SU-DHL-6 (cell line): ENCODE results near the gene PDGFB.

ENCODE experiments used
- H2AFZ ChIP-seq: fragments of 200-600 bp; sonication (generic); 2 replicates; pipeline ENCODE4 v1.6.1; 2014; ENCODE audit warnings: low read depth, mild to moderate bottlenecking, moderate library complexity, mixed read lengths, antibody characterized with exemption, low read length; ENCODE audit not compliant: severe bottlenecking
- H3F3A ChIP-seq: fragments of 200-600 bp; shearing (Covaris generic); 2 replicates; pipeline ENCODE4 v1.6.0; 2016; ENCODE audit warnings: antibody characterized with exemption, mild to moderate bottlenecking; ENCODE audit not compliant: insufficient read depth
- H3K27ac ChIP-seq: fragments of 200-600 bp; sonication (generic); 2 replicates; pipeline ENCODE4 v1.5.1; 2016; ENCODE audit warnings: low read depth, mild to moderate bottlenecking, low read length, moderate library complexity, mixed read lengths
- H3K27me3 ChIP-seq: fragments of 200-600 bp; sonication (generic), shearing (Covaris generic); 2 replicates; pipeline ENCODE4 v1.6.0; 2014; ENCODE audit warnings: mild to moderate bottlenecking, low read length
- H3K36me3 ChIP-seq: fragments of 200-600 bp; sonication (generic); 2 replicates; pipeline ENCODE4 v1.6.1; 2014; ENCODE audit warnings: mild to moderate bottlenecking, low read length, mixed read lengths
- H3K4me2 ChIP-seq: fragments of 300-600, 200-600 bp; shearing (Covaris generic), sonication (generic); 2 replicates; pipeline ENCODE4 v1.6.0; 2014; ENCODE audit warnings: low read length, low read depth, mild to moderate bottlenecking; ENCODE audit not compliant: poor library complexity, severe bottlenecking
- H3K4me3 ChIP-seq: fragments of 200-600 bp; sonication (generic); 2 replicates; pipeline ENCODE4 v1.5.1; 2014; ENCODE audit warnings: antibody characterized with exemption, low read length, mild to moderate bottlenecking, mixed read lengths; ENCODE audit not compliant: insufficient read depth, poor library complexity, severe bottlenecking
- H3K79me2 ChIP-seq: fragments of 200-600 bp; sonication (generic); 2 replicates; pipeline ENCODE4 v1.6.1; 2014; ENCODE audit warnings: mild to moderate bottlenecking, low read length, moderate library complexity; ENCODE audit not compliant: insufficient read depth
- H3K9ac ChIP-seq: fragments of 200-600 bp; sonication (generic); 2 replicates; pipeline ENCODE4 v1.7.0; 2014; ENCODE audit warnings: mild to moderate bottlenecking, low read length
- H3K9me2 ChIP-seq: fragments of 200-600 bp; sonication (generic); replicated peaks from 2 replicates; pipeline ENCODE4 v1.6.1; 2014; ENCODE audit warnings: low read length; ENCODE audit not compliant: insufficient read depth
- H3K9me3 ChIP-seq: fragments of 200-600 bp; sonication (generic); 2 replicates; pipeline ENCODE4 v1.6.1; 2014; ENCODE audit warnings: low read length, mixed read lengths; ENCODE audit not compliant: insufficient read depth
- H4K20me1 ChIP-seq: fragments of 200-600 bp; sonication (generic); 2 replicates; pipeline ENCODE4 v1.6.1; 2014; ENCODE audit warnings: low read depth, mild to moderate bottlenecking, antibody characterized with exemption, low read length, moderate library complexity, mixed read lengths
- EZH2phosphoT487 ChIP-seq: fragments of 200-600 bp; sonication (generic), shearing (Covaris generic); conservative IDR thresholded peaks from 2 replicates; pipeline ENCODE4 v1.6.1; 2018; ENCODE audit warnings: mild to moderate bottlenecking, antibody characterized with exemption, low read length, moderate library complexity, mixed read lengths
- TF ChIP-seq, protein P1 (sequence below): fragments of 200-600 bp; sonication (generic); IDR thresholded peaks from one replicate; pipeline ENCODE4 v1.5.1; 2017; ENCODE audit warnings: antibody characterized with exemption, mild to moderate bottlenecking, low read length, moderate library complexity; ENCODE audit not compliant: insufficient read depth, poor library complexity, severe bottlenecking

Gene PDGFB

DNA sequence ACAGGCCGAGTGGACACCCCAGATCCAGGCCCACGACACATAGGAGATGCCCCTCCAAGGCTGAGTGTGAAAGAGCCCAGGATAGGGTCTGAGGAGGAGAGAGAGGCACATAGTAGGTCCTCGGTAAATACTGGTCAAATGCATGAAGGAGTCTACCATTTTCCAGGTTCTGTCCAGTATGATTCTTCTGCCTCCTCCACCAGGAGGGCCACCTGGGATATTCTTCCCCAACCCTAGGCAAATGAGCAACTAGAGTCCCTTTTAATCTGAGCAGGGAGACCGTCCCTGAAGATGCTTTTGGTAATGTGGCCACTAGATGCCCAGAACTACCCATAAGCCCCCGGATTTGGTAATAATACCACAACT is 6.7 kb downstream of the PDGFB start:
- Histone ChIP-seq H3K79me2 (no peaks in the 10 kb centered on the region), H3K36me3 (no peaks in the 10 kb centered on the region), H3K4me3 (no peak overlapping the region), H3K27ac (no peak overlapping the region), H3K9me3 (no peaks in the 10 kb centered on the region), H3K9ac (no peak overlapping the region), H3F3A (no peaks in the 10 kb centered on the region), H2AFZ (no peak overlapping the region), H3K27me3 (no peaks in the 10 kb centered on the region), H4K20me1 (no peaks in the 10 kb centered on the region), H3K4me2 (no peak overlapping the region), H3K9me2 (no peaks in the 10 kb centered on the region)
- TF ChIP-seq, protein P1, sequence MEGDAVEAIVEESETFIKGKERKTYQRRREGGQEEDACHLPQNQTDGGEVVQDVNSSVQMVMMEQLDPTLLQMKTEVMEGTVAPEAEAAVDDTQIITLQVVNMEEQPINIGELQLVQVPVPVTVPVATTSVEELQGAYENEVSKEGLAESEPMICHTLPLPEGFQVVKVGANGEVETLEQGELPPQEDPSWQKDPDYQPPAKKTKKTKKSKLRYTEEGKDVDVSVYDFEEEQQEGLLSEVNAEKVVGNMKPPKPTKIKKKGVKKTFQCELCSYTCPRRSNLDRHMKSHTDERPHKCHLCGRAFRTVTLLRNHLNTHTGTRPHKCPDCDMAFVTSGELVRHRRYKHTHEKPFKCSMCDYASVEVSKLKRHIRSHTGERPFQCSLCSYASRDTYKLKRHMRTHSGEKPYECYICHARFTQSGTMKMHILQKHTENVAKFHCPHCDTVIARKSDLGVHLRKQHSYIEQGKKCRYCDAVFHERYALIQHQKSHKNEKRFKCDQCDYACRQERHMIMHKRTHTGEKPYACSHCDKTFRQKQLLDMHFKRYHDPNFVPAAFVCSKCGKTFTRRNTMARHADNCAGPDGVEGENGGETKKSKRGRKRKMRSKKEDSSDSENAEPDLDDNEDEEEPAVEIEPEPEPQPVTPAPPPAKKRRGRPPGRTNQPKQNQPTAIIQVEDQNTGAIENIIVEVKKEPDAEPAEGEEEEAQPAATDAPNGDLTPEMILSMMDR, result no peak
- TF ChIP-seq EZH2phosphoT487, result no peak

DNA sequence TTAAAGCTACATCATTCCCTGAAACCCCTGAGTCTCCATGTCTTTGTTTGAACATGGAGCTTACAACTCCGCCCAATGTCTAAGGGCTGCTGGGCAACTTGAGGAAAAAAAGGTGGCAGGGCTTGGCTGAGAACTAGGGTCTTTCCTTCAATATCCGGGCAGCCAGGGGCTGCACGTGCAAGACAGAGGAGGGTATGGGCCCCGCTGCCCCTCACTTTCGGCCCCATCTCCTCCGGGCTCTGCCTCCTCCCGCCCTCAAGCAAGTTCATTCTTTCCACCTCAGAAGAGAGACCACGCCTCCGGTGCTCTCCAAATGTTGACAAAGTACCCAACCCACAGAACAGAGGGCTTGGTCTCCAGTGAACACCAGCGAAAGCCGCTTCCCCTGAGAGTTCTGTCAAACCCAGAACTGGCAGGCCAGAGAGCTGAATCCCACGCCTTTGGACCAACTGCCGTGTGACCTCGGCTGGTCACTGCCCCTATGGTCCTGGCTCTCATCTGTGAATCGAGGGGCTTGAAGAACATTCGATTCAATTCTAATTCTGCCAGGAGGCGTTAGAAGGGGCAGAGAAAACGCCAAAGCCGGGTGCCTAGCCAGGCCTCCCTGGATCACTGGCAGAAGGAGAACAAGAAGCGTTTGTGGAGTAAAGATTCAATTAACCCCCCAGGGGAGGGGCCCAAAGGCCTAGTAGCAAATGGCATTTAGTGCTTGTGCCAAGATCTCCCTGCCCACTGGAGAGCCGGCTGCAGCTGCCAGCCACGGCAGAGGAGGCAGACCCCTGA is 7.3 kb downstream of the PDGFB start:
- H3K4me3 ChIP-seq, result no peak overlapping the region
- no peak overlapping the region for H2AFZ ChIP-seq
- no peak overlapping the region for H3K9ac ChIP-seq
- no peaks in the 10 kb centered on the region for H3K9me3 ChIP-seq
- H3K27ac ChIP-seq, result no peak overlapping the region
- TF ChIP-seq, protein P1, result no peak
- no peak for TF ChIP-seq EZH2phosphoT487
- H3K27me3 ChIP-seq, result no peaks in the 10 kb centered on the region
- H3K4me2 ChIP-seq, result no peak overlapping the region
- H4K20me1 ChIP-seq, result no peaks in the 10 kb centered on the region
- no peaks in the 10 kb centered on the region for H3K36me3 ChIP-seq
- H3K9me2 ChIP-seq, result no peaks in the 10 kb centered on the region
- H3K79me2 ChIP-seq, result no peaks in the 10 kb centered on the region
- no peaks in the 10 kb centered on the region for H3F3A ChIP-seq

DNA sequence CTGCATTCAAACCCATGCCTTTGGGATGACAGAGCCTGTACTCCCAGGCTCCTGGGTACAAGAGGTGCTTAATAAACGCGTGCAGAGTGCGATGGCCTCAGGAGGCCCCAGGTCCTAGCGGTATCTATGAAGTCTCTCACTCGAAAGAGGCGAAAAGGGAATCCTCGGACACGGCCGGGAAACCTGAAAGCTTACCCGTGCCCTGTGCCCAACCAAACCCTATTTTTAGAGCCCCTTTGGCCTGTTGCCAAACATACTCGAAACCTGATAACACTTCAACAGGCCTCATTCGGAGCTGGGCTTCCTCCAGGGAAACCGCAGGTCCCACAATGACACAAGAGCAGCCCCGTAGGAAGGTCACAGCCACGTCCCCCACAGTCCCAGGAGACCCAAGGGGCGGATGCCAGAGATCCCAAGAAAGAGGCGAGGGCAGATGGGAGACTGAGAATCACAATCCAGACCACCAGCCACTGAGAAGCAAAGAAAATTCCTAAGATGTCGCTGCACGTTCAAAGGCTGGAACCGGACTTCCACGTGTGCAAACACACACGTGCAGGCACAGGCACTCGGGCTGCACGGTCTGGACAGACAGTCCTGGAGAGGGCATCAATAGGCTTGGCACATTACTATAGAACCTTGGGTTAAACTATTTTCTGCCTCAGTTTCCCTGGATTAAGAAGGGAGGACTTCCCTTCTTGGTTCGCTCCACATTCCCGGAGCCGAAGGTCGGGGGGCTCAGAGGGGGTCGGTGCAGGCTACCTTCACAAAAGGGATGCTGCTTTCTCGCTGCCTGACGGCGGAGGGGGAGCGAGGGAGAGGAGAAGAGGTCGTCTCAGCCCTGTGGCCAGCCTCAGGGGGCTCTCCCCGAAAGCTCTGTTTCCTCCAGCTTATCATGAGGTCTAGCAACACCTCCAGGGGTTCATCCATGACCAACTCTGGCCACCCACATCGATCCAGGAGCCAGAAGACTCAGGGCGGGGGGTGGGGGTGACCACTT is 8.2 kb downstream of the PDGFB start:
- no peak overlapping the region for H3K4me2 ChIP-seq
- H3K27me3 ChIP-seq, result no peaks in the 10 kb centered on the region
- no peaks in the 10 kb centered on the region for H3K9me2 ChIP-seq
- H3K9me3 ChIP-seq, result no peaks in the 10 kb centered on the region
- no peaks in the 10 kb centered on the region for H3K36me3 ChIP-seq
- no peak overlapping the region for H3K27ac ChIP-seq
- H2AFZ ChIP-seq, result no peak overlapping the region
- TF ChIP-seq EZH2phosphoT487, result no peak
- TF ChIP-seq, protein P1, result no peak
- H3F3A ChIP-seq, result no peaks in the 10 kb centered on the region
- H3K79me2 ChIP-seq, result no peaks in the 10 kb centered on the region
- H4K20me1 ChIP-seq, result no peaks in the 10 kb centered on the region
- no peak overlapping the region for H3K4me3 ChIP-seq
- no peak overlapping the region for H3K9ac ChIP-seq
